IMR-90 (cell line): Measurements from ENCODE around the gene DIAPH2.

Experiments
- BHLHE40 ChIP-seq: fragments of 150-350 bp; IDR thresholded peaks from 2 replicates; pipeline ENCODE4 v1.6.1; 2016; ENCODE audit warnings: mild to moderate bottlenecking, low read depth, low read length
- CEBPB ChIP-seq: IDR thresholded peaks from 2 replicates; pipeline ENCODE4 v1.6.1; 2012; ENCODE audit warnings: low read depth, low read length, improper control_type of control experiment
- CHD1 ChIP-seq: IDR thresholded peaks from 2 replicates; pipeline ENCODE4 v1.6.1; 2012; ENCODE audit warnings: low read depth, low read length, improper control_type of control experiment
- CTCF ChIP-seq: conservative IDR thresholded peaks from 2 replicates; pipeline ENCODE4 v1.5.1; 2012; ENCODE audit warnings: mild to moderate bottlenecking, low read depth, low read length, improper control_type of control experiment
- ELK1 ChIP-seq: fragments of 150-350 bp; IDR thresholded peaks from 2 replicates; pipeline ENCODE4 v1.6.1; 2016; ENCODE audit warnings: low read depth, mild to moderate bottlenecking, low read length, moderate library complexity, borderline replicate concordance
- MAFK ChIP-seq: IDR thresholded peaks from 2 replicates; pipeline ENCODE4 v1.6.1; 2012; ENCODE audit warnings: low read depth, low read length, improper control_type of control experiment
- MXI1 ChIP-seq: IDR thresholded peaks from 2 replicates; pipeline ENCODE4 v1.6.1; 2012; ENCODE audit warnings: low read depth, mild to moderate bottlenecking, low read length, moderate library complexity, borderline replicate concordance
- NFE2L2 ChIP-seq: fragments of 150-350 bp; IDR thresholded peaks from 2 replicates; pipeline ENCODE4 v1.6.1; 2016; ENCODE audit warnings: low read depth, mild to moderate bottlenecking, low read length
- POLR2A ChIP-seq: IDR thresholded peaks from 2 replicates; pipeline ENCODE4 v1.6.1; 2012; ENCODE audit warnings: mild to moderate bottlenecking, low read depth, low read length
- RAD21 ChIP-seq: IDR thresholded peaks from 2 replicates; pipeline ENCODE4 v1.6.1; 2012; ENCODE audit warnings: low read length, improper control_type of control experiment
- RCOR1 ChIP-seq: IDR thresholded peaks from 2 replicates; pipeline ENCODE4 v1.6.1; 2012; ENCODE audit warnings: mild to moderate bottlenecking, low read length, improper control_type of control experiment; ENCODE audit not compliant: insufficient replicate concordance
- RFX5 ChIP-seq: IDR thresholded peaks from 2 replicates; pipeline ENCODE4 v1.8.0; 2012; ENCODE audit warnings: low read depth, mild to moderate bottlenecking, low read length, moderate library complexity
- SMC3 ChIP-seq: fragments of 150-350 bp; IDR thresholded peaks from 2 replicates; pipeline ENCODE4 v1.6.1; 2016; ENCODE audit warnings: low read depth, mild to moderate bottlenecking, antibody characterized with exemption, low read length, moderate library complexity
- USF2 ChIP-seq: fragments of 150-350 bp; IDR thresholded peaks from 2 replicates; pipeline ENCODE4 v1.6.1; 2017; ENCODE audit warnings: mild to moderate bottlenecking, antibody characterized with exemption, low read length, low read depth

GRCh38 chrX:96984538-96984937, 299.9 kb downstream of the DIAPH2 start:
- TF ChIP-seq CTCF = no peak
- TF ChIP-seq MXI1 = no peak
- no peak for TF ChIP-seq POLR2A
- no peak for TF ChIP-seq USF2
- no peak for TF ChIP-seq RCOR1
- no peak for TF ChIP-seq MAFK
- no peak for TF ChIP-seq CHD1
- TF ChIP-seq SMC3 = no peak
- no peak for TF ChIP-seq RAD21
- no peak for TF ChIP-seq CEBPB
- TF ChIP-seq NFE2L2 = no peak
- TF ChIP-seq BHLHE40 = peak; percentile 88
- TF ChIP-seq ELK1 = no peak
- TF ChIP-seq RFX5 = no peak
